GM21360 (cell line): ENCODE results near the gene APLF.

Experiments
- ATAC-seq: cut with Tn5 transposase; IDR thresholded peaks from one replicate; pipeline ENCODE4 v1.9.1; 2021; ENCODE audit warnings: mild to moderate bottlenecking, moderate library complexity; ENCODE audit not compliant: unreplicated experiment

The APLF gene, protein sequence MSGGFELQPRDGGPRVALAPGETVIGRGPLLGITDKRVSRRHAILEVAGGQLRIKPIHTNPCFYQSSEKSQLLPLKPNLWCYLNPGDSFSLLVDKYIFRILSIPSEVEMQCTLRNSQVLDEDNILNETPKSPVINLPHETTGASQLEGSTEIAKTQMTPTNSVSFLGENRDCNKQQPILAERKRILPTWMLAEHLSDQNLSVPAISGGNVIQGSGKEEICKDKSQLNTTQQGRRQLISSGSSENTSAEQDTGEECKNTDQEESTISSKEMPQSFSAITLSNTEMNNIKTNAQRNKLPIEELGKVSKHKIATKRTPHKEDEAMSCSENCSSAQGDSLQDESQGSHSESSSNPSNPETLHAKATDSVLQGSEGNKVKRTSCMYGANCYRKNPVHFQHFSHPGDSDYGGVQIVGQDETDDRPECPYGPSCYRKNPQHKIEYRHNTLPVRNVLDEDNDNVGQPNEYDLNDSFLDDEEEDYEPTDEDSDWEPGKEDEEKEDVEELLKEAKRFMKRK

DNA sequence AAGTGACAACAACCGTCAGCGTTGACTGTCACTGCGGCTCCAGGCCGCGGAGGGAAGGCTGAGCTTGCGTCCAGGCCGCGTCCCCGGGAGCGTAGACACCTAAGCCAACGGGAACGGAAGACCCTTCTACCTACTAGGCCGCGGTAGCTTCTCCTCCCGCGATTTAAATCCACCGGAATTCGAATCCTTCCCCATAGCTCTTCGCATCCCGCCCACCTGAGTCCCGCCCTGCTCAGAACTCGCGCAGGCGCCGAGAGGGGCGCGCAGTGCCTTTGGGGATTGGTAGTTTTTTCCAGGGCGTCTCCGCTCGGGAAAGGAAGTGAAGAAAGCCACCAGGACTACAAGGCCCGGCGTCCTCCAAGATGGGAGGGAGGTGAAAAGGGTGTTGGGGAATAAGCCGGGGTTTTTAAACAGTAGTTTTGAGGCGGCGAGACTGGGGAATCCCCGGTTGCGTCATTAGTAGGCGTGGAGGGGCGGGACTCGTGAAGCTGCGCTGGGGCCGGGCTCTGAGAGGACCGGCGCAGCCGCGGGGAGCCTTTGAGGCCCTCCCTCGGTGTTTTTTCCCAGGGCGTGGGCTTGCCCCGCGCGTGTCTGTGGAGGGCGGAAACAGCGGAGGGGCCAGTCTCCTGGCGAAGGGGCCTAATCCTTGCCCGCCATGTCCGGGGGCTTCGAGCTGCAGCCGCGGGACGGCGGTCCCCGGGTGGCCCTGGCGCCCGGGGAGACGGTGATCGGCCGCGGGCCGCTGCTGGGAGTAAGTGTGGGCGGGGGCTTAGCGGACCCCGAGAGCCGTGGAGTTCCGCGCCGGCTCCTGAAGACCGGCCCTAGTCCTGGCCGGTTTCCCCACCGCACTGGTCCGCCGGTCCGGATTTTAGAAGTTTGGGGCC lies at the start of gene APLF, which contains the start of gene FBXO48:
TSS of gene APLF (plus strand) at position 509 of the 884 bp plus-strand sequence. CDS start at position 656, 147 bp downstream.
TSS of gene FBXO48 (minus strand) at position 218 of the 884 bp plus-strand sequence. CDS start 2,149 bp downstream, outside the sequence.
- peak; percentile 91 for ATAC-seq

DNA sequence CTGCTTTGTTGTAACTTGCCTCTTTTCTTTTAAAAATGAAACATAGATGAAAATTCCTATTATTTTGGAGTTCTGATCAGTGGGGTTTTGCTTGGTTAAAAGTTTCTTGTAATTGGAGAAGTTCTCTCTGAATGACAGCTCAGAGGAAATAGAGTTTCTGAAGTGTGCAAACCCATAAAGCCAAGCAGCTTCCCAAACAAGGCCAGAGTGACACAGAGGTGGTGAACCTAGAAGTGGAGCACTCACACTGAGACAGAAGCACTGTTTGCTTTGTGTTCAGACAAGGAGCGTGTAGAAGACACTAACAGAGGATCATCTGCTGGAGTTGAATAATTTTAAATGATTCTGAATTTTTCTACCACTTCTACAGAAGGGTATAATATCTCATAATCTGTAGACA lies 49.5 kb upstream of the APLF start:
- ATAC-seq: no peak

DNA sequence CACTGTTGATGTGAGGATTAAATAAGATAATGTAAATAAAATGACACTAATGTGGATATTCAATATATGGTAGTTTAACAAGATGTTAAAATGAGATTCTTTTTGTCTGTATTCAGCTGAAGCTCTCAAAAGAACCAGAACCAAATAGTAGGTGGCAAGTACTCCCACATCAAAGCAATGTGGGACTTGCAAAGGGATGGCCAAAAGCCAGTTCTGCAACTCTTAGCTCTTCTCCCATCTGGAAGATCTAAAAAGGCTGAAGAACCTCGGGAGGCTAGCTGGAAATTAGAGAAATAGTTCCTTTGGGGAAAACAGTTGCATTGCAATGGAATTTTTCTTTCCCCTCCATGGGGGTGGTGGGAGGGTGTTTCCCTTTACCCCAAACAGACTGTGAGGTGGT lies 49.0 kb upstream of the APLF start:
- no peak for ATAC-seq

DNA sequence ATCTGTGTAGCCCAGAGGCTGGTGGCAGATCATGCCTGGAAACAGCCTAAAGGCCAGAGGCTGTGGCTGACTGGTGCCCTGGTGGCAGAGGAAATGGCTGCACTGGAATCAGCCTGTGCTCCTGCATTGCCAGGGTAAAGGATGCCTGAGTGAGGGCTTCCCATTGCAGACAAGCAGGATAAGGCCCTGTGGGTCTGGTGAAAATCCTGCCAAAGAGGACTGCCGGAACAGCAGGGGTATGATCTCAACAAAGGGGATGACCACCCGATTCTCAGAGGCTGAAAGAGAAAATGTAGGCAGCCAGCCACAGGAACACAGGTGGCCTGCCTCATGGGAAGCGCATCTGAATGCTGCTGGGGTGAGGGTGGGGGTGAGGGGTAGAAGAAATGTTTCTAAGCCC lies 48.5 kb upstream of the APLF start:
- no peak for ATAC-seq

DNA sequence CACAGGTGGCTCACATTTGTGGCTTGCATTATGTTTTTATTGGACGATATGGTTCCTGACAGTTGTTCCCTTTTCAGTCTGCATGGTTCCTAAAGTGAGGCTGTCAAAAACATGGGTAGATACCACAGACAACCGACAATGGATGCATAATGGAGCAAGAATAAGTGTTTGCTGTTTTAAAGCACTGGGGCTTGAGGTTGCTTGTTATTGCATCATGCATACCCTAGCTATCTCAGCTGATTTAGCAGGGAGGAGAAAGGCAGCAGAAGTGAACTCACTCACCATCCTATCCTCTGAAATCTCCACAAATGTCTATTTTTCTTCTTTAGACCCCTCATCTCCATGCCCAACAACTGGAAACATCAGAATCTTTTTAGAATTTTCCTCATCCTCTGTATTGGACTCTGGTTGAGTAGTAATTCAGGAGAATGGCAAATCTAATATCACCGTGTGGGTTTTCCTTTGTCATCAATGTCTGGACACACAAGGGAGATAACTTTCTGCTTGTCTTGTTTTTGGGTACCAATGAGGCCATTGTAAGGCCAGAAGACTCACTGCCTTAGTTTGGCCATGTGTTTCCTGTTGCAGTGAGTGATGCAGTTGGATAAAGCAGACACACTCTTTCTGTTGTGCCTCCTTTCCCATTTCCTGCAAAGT lies 47.0 kb upstream of the APLF start:
- no peak for ATAC-seq

DNA sequence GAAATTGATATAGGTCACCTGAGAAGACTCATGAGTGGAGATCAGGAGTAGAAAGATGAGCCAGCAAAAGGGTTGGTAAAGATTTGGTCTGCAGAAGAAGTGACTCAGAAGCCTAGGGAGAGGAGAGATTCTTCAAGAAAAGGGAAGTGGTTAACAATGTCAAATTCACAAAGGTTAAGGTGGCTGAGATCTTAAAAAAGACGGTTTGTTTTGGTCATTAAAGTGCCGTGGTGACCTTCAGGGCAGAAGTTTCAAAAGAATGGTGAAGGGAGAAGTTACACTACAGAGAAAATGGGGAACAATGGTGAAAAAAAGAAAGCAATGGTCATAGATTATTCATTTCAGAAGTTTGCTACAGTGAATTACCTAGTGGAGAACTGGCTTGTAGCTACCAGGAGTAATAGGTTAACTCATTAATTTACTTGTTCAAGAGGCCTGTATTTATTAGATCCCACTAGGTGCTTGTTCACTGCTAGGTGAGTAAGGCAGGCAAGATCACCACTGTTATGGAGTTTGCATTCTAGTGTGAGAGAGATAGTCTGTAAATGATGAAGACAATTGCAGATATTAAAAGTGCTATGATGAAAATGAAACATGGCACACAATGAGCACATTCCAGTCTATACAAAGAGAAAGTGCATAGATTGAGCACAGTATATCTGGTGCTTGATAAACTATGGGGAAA lies 43.3 kb upstream of the APLF start:
- peak; percentile 67 for ATAC-seq

DNA sequence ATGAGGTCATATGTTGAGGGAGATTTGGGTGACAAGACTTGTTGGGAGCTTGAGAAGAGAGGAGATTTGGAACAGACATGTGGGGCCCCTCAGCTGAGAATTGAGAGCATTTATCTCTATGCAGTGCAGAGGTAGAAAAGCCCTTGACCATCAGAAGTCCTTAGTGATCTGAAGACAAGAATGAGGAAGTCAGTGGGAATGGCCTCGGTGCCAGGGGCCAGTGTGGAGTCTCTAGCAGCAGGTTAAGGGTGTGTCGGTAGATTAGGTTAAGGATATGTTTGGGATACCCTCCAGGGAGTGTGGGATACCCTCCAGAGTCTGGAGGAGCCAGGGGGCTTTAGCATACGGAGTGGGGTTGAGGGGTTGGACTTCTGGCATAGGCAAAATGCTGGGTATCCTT lies 41.9 kb upstream of the APLF start:
- ATAC-seq: no peak

DNA sequence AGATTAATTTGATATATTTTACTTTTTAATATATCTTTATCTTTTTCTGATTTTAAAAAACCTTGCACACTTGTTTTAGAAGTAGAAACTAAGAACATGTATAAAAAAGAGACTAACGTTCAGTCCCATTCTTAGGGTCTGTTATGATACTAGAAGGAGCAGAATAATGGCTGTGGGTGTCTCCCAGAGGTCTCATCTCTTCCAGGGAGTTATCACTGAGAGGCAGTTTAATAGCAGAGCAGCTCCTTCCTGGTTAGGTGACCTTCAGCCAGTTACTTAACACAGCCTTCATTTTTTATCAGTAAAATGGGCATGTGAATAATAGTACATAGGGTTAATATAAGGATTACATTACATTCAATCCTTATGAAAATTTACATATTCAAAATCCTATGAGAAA lies 40.9 kb upstream of the APLF start:
- ATAC-seq: no peak

DNA sequence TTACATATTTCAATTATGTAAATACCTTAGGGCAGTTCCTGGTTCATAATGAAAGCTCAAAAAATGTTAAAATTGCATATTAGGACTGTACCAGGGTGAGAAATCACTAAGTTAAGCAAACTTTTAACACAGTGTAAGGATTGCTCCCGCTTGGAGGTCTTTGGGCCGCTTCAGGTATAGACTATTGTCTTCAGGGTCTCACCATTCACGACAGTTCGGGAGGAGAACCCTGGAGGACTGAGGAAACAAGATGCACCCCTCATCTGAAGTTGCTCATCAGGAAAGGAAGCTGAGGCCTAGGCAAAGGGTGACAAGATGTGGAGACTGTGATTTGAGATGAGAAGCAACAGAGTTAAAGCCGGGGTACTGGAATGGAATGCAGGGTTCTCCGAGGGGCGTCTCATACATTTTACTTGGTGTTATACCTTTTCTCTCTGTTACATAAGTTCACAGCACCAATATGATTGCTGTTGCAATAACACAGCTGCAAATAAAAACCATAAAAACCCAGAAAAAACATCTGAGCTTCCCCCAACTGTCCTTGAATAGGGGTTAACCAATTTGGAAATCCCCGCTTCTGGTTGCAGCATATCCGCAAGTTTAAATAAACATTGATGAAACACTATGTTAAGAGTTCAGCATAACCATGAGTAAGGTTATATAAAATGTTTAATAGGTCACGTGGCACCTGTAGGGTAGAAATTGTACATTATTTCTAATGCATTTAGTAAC lies 40.4 kb upstream of the APLF start:
- ATAC-seq: no peak

DNA sequence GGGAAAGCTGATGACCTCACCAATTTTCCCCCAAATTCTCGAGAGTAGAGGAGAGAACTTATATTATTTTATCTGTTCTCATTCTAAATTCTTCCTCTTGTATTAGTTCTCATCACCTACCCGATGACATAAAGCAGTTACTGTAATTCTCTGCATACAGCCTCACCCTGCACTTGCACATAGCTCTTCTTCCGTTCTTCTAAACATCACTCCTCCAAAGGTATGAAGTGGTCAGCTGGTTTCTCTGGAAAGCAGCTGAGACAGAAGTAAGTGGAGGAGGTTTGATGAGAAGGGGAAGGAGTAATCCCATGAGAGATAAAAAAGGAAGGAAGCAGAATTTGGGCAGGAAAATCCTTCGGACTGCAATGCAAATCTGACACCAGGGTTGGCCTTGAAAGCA lies 39.3 kb upstream of the APLF start:
- no peak for ATAC-seq

DNA sequence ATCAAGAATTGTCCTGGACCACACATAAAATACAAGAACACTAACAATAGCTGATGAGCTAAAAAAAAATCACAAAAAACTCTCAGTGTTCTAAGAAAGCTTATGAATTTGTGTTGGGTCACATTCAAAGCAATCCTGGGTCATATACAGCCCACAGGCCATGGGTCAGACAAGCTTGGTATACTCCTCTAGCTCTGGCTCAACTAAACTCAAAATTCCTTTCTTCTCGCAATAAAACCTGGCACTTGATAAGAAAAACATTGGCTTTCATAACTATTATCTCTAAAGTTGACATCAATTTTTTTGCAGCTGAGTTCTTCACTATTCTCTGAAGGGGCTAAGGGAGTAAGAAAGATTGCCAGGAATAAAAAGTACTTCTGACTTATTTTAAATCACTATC lies 38.6 kb upstream of the APLF start:
- no peak for ATAC-seq

DNA sequence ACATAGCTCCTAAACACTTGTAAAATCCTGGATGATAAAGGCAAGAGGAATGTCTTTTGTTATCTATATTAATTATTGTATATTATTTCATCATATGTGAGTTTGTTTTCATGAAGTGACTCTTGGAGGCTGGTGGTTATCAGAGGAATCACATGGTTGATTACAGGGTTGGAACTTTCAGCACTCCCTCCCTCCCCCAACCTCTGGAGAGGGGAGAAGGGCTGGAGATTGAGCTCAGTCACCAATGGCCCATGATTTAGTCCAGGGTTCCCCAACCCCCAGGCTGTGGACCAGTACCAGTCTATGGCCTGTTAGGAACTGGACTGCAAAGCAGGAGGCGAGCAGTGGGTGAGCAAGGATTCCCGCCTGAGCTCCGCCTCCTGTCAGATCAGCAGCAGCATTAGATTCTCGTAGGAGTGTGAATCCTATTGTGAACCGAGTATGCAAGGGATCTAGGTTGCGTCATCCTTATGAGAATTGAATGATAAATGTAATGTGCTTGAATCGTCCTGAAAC lies 38.0 kb upstream of the APLF start:
- no peak for ATAC-seq

DNA sequence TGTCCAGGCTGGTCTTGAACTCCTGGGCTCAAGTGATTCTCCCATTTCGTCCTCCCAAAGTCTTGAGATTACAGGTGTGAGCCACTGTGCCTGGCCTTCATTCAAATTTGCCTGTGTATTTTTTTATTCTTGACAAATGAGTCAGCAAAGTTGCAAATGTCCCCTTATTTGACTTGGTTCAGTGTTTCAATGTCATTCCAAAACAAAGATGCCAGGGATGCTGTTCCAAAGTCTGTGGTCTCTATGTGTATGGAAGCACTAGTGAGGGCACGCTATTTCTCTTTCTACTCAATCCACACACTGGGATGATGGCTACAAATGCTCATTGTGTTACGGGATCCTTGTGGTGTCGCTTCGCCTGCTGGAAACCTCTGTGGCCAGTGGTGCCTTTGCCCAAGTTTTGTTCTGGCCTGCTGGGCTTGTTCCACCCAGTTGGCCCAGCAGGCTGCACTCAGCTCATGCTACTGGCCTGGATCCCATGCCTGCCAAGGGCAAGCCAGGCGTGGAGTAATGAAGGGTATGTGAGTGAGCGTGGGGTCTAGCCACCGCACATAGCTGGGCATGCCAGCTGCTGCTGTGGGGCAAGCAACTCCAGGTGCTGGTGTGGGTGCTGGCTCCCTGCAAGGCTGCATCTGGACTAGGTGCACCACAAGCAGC lies 35.9 kb upstream of the APLF start:
- no peak for ATAC-seq

DNA sequence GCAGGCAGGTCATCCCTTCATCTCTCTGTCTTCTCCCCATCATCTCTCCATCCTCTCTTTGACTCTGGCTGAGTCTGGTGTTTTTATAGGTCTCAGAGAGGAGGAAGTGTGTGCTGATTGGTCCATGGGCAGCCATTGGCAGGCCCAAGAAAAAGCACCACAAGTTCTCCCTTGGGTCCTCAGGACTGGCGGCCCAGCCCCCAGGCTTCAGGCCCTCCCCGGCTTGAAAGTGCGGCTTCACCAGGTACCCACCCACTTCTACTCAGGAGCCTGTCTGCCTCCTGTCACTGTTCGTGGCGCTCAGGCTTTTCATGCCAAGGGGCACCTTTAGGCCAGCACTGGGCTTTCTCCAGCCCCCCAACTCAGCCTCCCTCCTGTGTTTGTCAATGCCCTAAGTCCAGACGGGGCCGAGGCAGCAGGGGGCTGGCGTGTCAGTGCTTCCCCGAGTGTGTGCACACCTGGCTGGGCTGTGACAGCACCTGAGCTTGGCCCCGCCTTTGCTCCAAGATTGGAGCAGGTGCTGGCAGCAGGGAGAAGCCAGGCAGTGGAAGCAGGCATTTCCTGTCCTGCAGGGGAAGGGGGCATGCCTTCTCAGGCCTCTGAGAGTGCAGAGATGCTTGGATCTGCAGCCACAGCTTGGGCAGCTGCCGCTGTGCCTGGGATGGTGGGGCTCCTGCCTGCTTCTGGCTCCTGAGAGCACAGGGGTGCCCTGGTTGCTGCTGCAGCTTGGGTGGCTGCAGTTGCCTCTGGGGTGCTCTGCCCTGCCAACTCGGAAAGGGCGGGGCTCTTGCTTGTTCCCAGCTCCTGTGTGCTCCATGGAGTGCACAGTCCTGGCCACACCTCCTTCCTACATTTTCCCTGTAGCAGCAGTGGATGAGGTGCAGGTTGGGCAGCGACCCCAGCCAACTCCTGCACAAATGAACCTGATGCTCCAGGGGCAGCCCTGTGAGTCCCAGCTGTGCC lies 34.4 kb upstream of the APLF start:
- ATAC-seq: no peak

DNA sequence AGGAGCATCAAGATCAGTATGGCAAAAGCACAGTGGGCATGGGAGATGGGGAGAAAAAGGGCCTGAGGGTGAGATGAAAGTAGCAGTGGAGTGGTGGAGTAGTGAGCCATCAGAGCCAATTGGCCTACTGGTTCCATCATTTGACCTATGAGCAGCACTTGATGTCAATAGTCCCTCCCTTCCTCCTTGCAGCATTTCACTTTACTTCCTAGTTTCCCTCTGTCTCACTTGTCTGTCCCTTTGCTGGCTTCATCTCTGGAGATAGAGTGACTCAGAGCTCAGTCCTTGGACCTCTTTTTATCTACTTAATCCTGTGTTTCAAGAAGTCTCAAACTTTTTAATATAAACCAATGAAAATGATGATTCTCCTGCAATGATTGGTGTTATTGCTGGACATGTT lies 32.4 kb upstream of the APLF start:
- no peak for ATAC-seq

DNA sequence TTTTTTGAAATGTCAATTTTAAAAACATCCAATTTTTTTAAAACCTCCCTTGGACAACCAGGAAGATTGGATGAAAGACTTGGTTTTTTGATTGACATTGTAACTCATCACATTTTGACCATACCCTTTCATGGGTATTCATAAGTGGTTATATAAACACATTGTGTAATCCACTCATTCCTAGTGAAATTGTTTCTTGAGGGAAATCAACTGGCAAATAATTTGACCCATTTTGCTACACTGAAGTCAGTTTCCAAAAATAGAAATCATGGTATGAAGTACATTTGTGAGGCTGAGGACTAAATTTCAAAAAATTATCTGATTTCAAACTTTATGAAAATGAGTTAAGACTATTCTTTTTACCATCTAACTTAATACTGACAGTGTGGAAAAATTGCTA lies 31.8 kb upstream of the APLF start:
- ATAC-seq: no peak

DNA sequence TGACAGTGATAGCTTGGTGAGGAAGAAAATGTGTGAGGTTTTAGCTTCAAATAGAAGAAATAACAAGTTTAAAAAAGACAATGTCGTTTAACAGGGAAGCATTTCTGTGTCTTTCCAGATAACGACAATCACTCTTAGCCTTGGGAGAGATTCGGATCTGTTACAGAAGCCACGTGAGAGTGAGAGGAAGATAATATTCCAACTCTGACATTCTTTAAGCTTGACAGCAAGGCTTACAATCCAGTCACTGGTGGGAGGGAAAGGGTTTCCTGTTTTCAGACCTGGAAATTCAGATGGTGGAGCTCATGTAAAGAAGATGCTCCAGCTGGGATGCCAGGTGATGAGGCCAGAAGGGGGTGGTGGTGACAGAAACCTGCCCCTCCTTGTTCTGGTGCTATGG lies 31.1 kb upstream of the APLF start:
- ATAC-seq: no peak
